K562 (cell line): ENCODE data around the gene NCDN. TPM values are rescaled to one million over a fixed set of nuclear protein-coding genes. Genes with fewer than 3 reads are reported as not detected.

Experiments used
- ATAC-seq: fragments of 200-7000 bp; cut with Tn5 transposase; 3 replicates; pipeline ENCODE4 v1.9.1; 2020; ENCODE audit warnings: moderate library complexity
- BruUV-seq: library from RNA; stranded (reverse); fragments of 400-500 nt; replicated peaks from 2 replicates; lab custom pipeline; 2021; lab: Mats Ljungman, UMichigan
- CTCF ChIA-PET: fragments of 300-600 bp; formaldehyde crosslinking; extraction: SDS; loops from one replicate; lab custom pipeline; 2021; ENCODE audit warnings: low intra/inter-chr PET ratio; lab: Yijun Ruan, JAX
- POLR2A ChIA-PET: fragments of 300-600, 350-650 bp; sonication (Branson Sonifier 250); formaldehyde crosslinking; extraction: SDS; loops from one replicate; lab custom pipeline; 2021; ENCODE audit warnings: antibody characterized with exemption, inconsistent platforms; lab: Yijun Ruan, JAX
- DNase-seq, 4 experiments: peaks; one replicate each; pipeline versions ENCODE4 v3.0.0 to v3.0.0-alpha.2; 2011 to 2018; ENCODE audit warnings: low spot score in 3 of 4, mixed read lengths in 3 of 4; ENCODE audit errors: extremely low read depth in 1 of 4
- FAIRE-seq: peaks from 2 replicates; lab custom pipeline; 2011; peaks lifted over from hg19 to GRCh38; lab: Jason Lieb, UNC
- H2AFZ ChIP-seq: 2 replicates; pipeline ENCODE4 v1.6.0; 2011; ENCODE audit warnings: low read depth, low read length, control low read depth, inconsistent platforms
- H3K27ac ChIP-seq: fragments of 200-600 bp; 3 replicates; pipeline ENCODE4 v1.8.0; 2011; ENCODE audit warnings: low read depth, mild to moderate bottlenecking, control low read depth, inconsistent platforms, low read length, moderate library complexity, mixed read lengths; ENCODE audit errors: extremely low read depth
- H3K27me3 ChIP-seq, 2 experiments: fragments of 300-600 bp in 1 of 2; 2 replicates in 1 of 2; 3 replicates in 1 of 2; pipeline versions ENCODE4 v1.6.0 to v1.8.0; 2011; ENCODE audit warnings: inconsistent platforms in 2 of 2, low read length in 2 of 2, mild to moderate bottlenecking in 1 of 2, mixed read lengths in 1 of 2, moderate library complexity in 1 of 2; ENCODE audit not compliant: control insufficient read depth in 2 of 2, insufficient read depth in 2 of 2
- H3K36me3 ChIP-seq: fragments of 300-600 bp; 3 replicates; pipeline ENCODE4 v1.8.0; 2011; ENCODE audit warnings: mild to moderate bottlenecking, low read length, inconsistent platforms; ENCODE audit not compliant: control insufficient read depth, insufficient read depth
- H3K4me1 ChIP-seq, 2 experiments: fragments of 200-600 bp in 1 of 2; replicated peaks in 1 of 2; 2 replicates in 1 of 2; 3 replicates in 1 of 2; pipeline versions ENCODE4 v1.5.1 to v1.8.0; 2011; ENCODE audit warnings: inconsistent platforms in 2 of 2, low read length in 2 of 2, mild to moderate bottlenecking in 1 of 2, mixed read lengths in 1 of 2, moderate library complexity in 1 of 2; ENCODE audit not compliant: control insufficient read depth in 2 of 2, insufficient read depth in 2 of 2
- H3K4me2 ChIP-seq: 2 replicates; pipeline ENCODE4 v1.6.1; 2011; ENCODE audit warnings: low read length, control low read depth, inconsistent platforms, mixed read lengths; ENCODE audit not compliant: insufficient read depth
- H3K4me3 ChIP-seq: fragments of 200-600 bp; sonication (generic), shearing (Covaris generic); 2 replicates; pipeline ENCODE4 v1.5.1; 2016; ENCODE audit warnings: control low read depth, inconsistent platforms
- H3K79me2 ChIP-seq: fragments of 200-600 bp; 3 replicates; pipeline ENCODE4 v1.8.0; 2011; ENCODE audit warnings: low read length, inconsistent platforms; ENCODE audit not compliant: control insufficient read depth, insufficient read depth
- H3K9ac ChIP-seq, 2 experiments: 2 replicates each; pipeline versions ENCODE4 v1.6.0 to v1.6.1; 2011; ENCODE audit warnings: low read depth in 2 of 2, low read length in 2 of 2, control low read depth in 1 of 2, inconsistent platforms in 1 of 2, mild to moderate bottlenecking in 1 of 2, mixed read lengths in 1 of 2; ENCODE audit not compliant: insufficient read depth in 1 of 2
- H3K9me1 ChIP-seq: one replicate; pipeline ENCODE4 v1.6.0; 2011; ENCODE audit warnings: inconsistent platforms, mild to moderate bottlenecking, low read length, moderate library complexity; ENCODE audit not compliant: control insufficient read depth, insufficient read depth
- H3K9me3 ChIP-seq: replicated peaks from 2 replicates; pipeline ENCODE4 v1.5.1; 2011; ENCODE audit warnings: low read depth, low read length, inconsistent platforms; ENCODE audit not compliant: control insufficient read depth, insufficient read depth
- H4K20me1 ChIP-seq: replicated peaks from 2 replicates; pipeline ENCODE4 v1.6.1; 2011; ENCODE audit warnings: low read length, inconsistent platforms, mixed read lengths; ENCODE audit not compliant: control insufficient read depth, insufficient read depth
- ARID1B ChIP-seq: fragments of 450-650 bp; IDR thresholded peaks from 2 replicates; pipeline ENCODE4 v1.6.1; 2016; ENCODE audit warnings: antibody characterized with exemption, mild to moderate bottlenecking, inconsistent platforms
- CAMTA2 ChIP-seq: fragments of 250-450 bp; sonication (Bioruptor Pico); conservative IDR thresholded peaks from 2 replicates; pipeline ENCODE4 v1.5.1; 2022
- FOXP1 ChIP-seq: sonication (generic); formaldehyde crosslinking; IDR thresholded peaks from 2 replicates; pipeline ENCODE4 v1.8.0; 2022; ENCODE audit warnings: mild to moderate bottlenecking, missing genetic modification reagents
- GTF2F1 ChIP-seq: IDR thresholded peaks from 2 replicates; pipeline ENCODE4 v1.6.1; 2011; ENCODE audit warnings: low read depth, low read length, improper control_type of control experiment
- HDAC1 ChIP-seq, 2 experiments: fragments of 450-650 bp; IDR thresholded peaks; 2 replicates each; pipeline ENCODE4 v1.6.1; 2016 to 2017; ENCODE audit warnings: inconsistent platforms in 1 of 2, mild to moderate bottlenecking in 1 of 2, moderate library complexity in 1 of 2
- KDM1A ChIP-seq, 2 experiments: fragments of 450-650 bp; IDR thresholded peaks; 2 replicates each; pipeline ENCODE4 v1.6.1; 2016; ENCODE audit warnings: mild to moderate bottlenecking in 2 of 2
- MCM3 ChIP-seq: fragments of 450-650 bp; IDR thresholded peaks from 2 replicates; pipeline ENCODE4 v1.6.1; 2016
- MYNN ChIP-seq, 2 experiments: sonication (generic); formaldehyde crosslinking in 1 of 2; IDR thresholded peaks; 2 replicates each; pipeline versions ENCODE4 v1.5.0 to v1.6.1; 2016 to 2020; ENCODE audit warnings: antibody characterized with exemption in 1 of 2, missing genetic modification reagents in 1 of 2
- NFE2L1 ChIP-seq: fragments of 450-650 bp; IDR thresholded peaks from 2 replicates; pipeline ENCODE4 v1.6.1; 2016; ENCODE audit warnings: missing genetic modification characterization, low read depth, mild to moderate bottlenecking, missing compliant biosample characterization, moderate library complexity, borderline replicate concordance
- NFIC ChIP-seq: fragments of 450-650 bp; IDR thresholded peaks from 2 replicates; pipeline ENCODE4 v1.6.1; 2017; ENCODE audit warnings: mild to moderate bottlenecking, inconsistent platforms
- NFXL1 ChIP-seq: fragments of 450-650 bp; formaldehyde crosslinking; IDR thresholded peaks from 2 replicates; pipeline ENCODE4 v1.4.0; 2021; ENCODE audit warnings: mild to moderate bottlenecking
- RCOR1 ChIP-seq, 2 experiments: IDR thresholded peaks; 2 replicates each; pipeline ENCODE4 v1.6.1; 2012; ENCODE audit warnings: low read depth in 2 of 2, low read length in 2 of 2, borderline replicate concordance in 1 of 2, improper control_type of control experiment in 1 of 2
- RUNX1 ChIP-seq: sonication (generic); IDR thresholded peaks from 2 replicates; pipeline ENCODE4 v1.6.1; 2016; ENCODE audit warnings: antibody characterized with exemption, low read depth
- SREBF1 ChIP-seq: fragments of 150-350 bp; IDR thresholded peaks from 2 replicates; pipeline ENCODE4 v1.6.1; 2014; ENCODE audit warnings: antibody characterized with exemption, low read depth, low read length, borderline replicate concordance
- ZNF561 ChIP-seq: fragments of 450-650 bp; formaldehyde crosslinking; conservative IDR thresholded peaks from 2 replicates; pipeline ENCODE4 v1.4.0; 2020; ENCODE audit warnings: mild to moderate bottlenecking, moderate library complexity
- in situ Hi-C: fragments of 300-500 bp; cut with MboI; formaldehyde crosslinking; loops from 4 replicates; pipeline ENCODE4 v1.15.0; 2018; ENCODE audit warnings: inconsistent platforms, mixed read lengths
- intact Hi-C: fragments of 100-400 bp; cut with micrococcal nuclease; formaldehyde crosslinking; loops from 2 replicates; pipeline ENCODE4 v1.14.2; 2022
- polyA plus RNA-seq, 8 experiments: library from polyadenylated mRNA; depleted of rRNA in 4 of 8; stranded (reverse) in 5 of 8; unstranded in 3 of 8; fragments of >200 nt; fragmentation: Nextera tagmentation in 2 of 8; fragmentation: Illumina TruSeq in 1 of 8; extraction: Ambion mirVana in 2 of 8; extraction: Trizol in 1 of 8; gene quantifications; 2 replicates each; pipeline versions ENCODE4 v1.2.1 to v1.2.3, GENCODE V29; 2011 to 2014; ENCODE audit warnings: inconsistent platforms in 1 of 8, missing spikeins in 1 of 8
- total RNA-seq, 7 experiments: library from RNA; depleted of rRNA in 6 of 7; stranded (reverse); fragments of >200 nt in 6 of 7; fragmentation: Illumina TruSeq in 2 of 7; extraction: Trizol in 2 of 7; gene quantifications; 2 replicates each; pipeline versions ENCODE4 v1.2.1 to v1.2.3, GENCODE V29; 2011 to 2021; ENCODE audit warnings: low replicate concordance in 1 of 7

Gene NCDN
- total and polyA plus RNA-seq, 9 of the 15 experiments (the other 6 are each of a cell fraction or from before 2014, with no cell fraction given): 1.9 to 35.1 (median 10.7) TPM

- Histone ChIP-seq H2AFZ (no peak overlapping the region), H3K9ac (no peak overlapping the region), H3K79me2 (peaks cover 12% of the 10 kb centered on the region), H4K20me1 (no peaks in the 10 kb centered on the region), H3K27me3 (no peaks in the 10 kb centered on the region), H3K27ac (no peak overlapping the region), H3K9me3 (peaks cover 16% of the 10 kb centered on the region), H3K4me2 (no peak overlapping the region), H3K4me1 (peaks cover 0 to 4% of the 10 kb centered on the region in 2 experiments; a peak in 2 of 5 replicates), H3K4me3 (no peak overlapping the region), H3K9me1 (no peaks in the 10 kb centered on the region), H3K36me3 (peaks cover 40% of the 10 kb centered on the region)
- CTCF ChIA-PET: no interaction called here
- ATAC-seq (no peak), DNase-seq (no peak), FAIRE-seq (no peak)
- no TSS peak for BruUV-seq
- TF ChIP-seq ARID1B: no peak
- no peak for TF ChIP-seq GTF2F1
- peak; percentile 94 to 95 for TF ChIP-seq KDM1A (IDR thresholded peaks at IDR 0.05)
- no peak for TF ChIP-seq MCM3
- TF ChIP-seq NFIC: peak; percentile 31; the same call in 1 of the 2 replicates
- no peak for TF ChIP-seq CAMTA2
- no peak for TF ChIP-seq RUNX1
- no peak for TF ChIP-seq ZNF561 (CRISPR knock-in tag)
- no peak for TF ChIP-seq NFE2L1 (tag)
- TF ChIP-seq RCOR1 (IDR thresholded peaks at IDR 0.05; ENCODE audit: borderline replicate concordance in 1 of 2, low read depth in 2 of 2, low read length in 2 of 2): peak in 1 of 2 experiments; percentile 78; a peak in 2 of 4 replicates
- no peak for TF ChIP-seq FOXP1 (CRISPR knock-in tag)
- TF ChIP-seq HDAC1 (IDR thresholded peaks at IDR 0.05): peak in 1 of 2 experiments; percentile 39; a peak in 1 of 4 replicates
- TF ChIP-seq SREBF1: no peak
- no peak for TF ChIP-seq MYNN (IDR thresholded peaks at IDR 0.05)
- no peak for TF ChIP-seq MYNN (CRISPR knock-in tag; IDR thresholded peaks at IDR 0.05)
- TF ChIP-seq NFXL1: no peak
- in situ Hi-C loops (no loop called here), intact Hi-C loops (no loop called here)
- POLR2A ChIA-PET: no interaction called here
Measured at GRCh38 chr1:35535243-35535642, 22.4 kb upstream of the NCDN start.
